ENCODE measurements around the gene SEMA6B.
A peak's percentile ranks its signal among the peaks of the same experiment; 100 is the strongest.

Gene SEMA6B

DNA sequence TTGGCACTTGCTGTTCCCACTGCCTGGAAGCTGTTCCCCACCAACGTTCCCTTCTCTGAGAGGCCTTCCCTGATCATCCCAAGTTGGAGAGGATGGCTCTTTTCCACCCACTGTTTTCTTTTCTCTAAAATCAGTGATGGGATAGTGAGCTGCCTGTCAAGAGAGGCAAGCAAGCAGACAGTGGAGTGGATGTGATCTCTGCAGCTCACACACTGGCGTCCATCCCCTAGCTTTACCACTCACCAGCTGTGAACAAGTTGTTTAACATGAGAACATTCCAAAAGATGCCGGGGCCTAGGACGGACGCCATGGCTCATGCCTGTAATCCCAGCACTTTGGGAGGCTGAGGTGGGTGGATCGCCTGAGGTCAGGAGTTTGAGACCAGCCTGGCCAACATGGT lies 28.0 kb upstream of the SEMA6B start:
- DNase-seq (ENCODE audit: low spot score) = no peak

DNA sequence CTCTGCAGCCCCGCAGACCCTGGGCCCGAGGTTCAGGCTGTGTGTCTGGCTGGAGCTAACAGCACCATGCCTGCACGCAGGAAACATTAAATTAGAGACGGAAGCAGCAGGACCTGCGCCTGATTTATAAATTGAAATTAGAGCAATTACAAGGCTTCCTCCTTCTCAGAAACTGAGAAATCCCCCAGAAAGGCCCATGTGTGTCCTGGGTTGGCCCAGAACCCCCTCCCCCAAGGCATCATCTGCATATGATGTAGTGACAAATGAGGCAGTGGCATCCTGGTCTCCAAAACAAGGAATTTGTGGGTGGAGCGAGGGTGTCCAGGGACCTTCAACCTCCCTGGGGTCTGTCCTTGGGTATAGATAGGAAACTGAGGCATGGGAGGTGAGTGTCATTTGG lies 27.2 kb upstream of the SEMA6B start:
- DNase-seq (ENCODE audit: low spot score) = no peak

DNA sequence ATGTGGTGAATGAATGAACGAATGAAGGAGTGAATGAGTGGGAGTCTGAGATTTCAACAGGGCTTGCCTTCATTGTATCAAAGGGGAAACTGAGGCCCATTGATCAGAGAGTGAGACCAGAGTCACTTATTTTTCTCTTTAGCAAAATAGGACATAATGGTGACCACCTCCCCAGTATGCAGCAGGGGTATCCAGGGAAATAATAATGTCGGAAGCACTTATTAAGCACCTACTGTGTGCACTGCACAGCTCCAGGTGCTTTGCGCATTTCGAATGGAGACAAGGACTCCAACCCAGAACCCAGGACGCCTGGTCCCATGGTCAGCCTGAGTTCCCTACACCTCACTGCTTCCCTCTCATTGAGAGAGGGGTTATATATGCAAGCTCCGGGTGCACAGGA lies 26.8 kb upstream of the SEMA6B start:
- no peak for DNase-seq (ENCODE audit: low spot score)

DNA sequence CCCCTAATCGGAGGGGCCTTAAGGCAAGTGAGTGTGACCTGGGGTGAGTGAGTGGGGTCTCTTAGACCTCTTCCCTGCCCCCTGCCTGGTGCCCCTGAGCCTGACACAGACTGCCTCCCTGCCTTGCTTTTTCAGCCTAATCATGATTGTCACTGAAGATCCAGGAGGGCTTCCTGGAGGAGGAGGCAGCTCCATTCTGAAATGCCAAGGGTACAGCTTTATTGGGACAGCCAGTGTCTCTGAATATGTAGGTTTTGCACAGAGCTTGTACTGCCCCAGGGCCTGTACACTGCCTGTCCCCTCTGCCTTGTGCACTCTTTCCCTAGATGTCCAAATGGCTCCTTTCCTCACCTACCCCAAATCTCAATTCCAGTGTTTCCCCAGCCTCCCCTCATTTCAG lies 26.1 kb upstream of the SEMA6B start:
- DNase-seq (ENCODE audit: low spot score) = no peak

DNA sequence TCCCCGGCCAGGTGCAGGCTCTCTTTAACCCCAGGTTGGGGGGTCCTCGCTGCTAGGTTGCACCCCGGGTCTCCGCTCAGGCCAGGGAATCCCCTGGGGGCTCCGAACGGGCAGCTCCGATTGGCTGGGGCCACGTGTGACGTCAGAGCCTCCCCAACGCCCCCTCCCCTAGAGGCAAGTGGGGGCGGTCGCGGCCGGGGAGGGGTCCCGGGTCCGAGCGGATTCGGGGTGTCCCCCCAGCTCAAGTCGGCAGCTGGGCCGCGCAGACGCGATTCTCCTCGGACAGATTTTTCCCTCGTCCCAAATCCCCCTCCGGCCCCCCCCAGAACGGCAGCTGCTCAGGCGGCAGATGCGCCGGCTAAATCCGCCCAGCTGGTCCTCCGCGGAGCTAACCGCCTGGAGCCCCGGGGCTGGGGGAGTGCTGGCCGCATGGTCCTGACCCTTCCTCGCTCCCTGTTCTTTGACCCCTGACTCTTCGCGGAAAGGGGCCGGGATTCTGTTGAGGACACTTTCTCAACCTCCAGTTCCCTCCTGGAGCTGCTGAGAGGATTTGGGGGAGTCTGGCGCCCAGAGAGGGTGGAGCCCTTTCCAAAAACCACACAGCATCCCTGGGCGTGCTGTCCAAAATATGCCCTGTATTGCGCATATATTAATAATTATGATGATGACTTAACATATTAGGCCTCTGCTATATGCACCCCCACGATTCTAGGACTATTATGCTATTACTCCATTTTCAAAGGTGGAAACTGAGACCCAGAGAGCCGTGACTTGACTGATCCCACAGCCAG lies 25.4 kb upstream of the SEMA6B start:
- no peak for DNase-seq (ENCODE audit: low spot score)

DNA sequence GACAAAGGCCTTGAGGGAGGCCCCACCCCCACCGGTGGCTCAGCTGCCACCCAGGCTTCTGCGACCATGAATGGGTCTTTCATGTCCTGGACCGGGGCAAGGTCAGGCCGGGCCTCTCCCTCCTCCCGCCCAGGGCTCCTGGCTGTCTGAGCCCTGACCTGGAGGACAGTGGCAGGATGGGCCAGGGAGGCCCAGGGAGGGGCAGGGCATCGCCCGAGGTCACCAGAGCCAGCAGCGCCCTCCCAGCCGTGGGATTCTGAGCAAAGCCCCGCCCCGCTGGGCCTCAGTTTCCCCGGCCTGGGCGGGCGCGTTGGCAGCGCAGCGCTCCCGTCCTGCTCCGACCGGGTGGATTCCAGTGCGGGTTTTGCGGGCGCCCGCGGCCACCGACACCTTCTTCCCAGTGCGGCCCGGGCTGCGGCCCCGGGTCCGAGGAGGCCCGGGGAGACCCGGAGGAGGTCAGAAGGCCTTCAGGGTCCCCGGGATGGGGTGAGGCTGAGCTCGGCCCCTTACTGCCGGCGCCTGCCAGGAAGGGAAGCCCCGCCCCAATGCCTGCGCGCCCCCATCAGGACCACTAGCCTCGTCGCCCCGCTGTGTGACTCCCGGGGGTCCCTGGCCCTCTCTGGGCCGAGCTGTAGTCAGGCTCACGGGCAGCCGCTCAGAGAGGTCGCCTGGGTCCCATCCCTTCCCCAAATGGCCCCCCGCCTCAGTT lies 24.6 kb upstream of the SEMA6B start:
- no peak for DNase-seq (ENCODE audit: low spot score)

DNA sequence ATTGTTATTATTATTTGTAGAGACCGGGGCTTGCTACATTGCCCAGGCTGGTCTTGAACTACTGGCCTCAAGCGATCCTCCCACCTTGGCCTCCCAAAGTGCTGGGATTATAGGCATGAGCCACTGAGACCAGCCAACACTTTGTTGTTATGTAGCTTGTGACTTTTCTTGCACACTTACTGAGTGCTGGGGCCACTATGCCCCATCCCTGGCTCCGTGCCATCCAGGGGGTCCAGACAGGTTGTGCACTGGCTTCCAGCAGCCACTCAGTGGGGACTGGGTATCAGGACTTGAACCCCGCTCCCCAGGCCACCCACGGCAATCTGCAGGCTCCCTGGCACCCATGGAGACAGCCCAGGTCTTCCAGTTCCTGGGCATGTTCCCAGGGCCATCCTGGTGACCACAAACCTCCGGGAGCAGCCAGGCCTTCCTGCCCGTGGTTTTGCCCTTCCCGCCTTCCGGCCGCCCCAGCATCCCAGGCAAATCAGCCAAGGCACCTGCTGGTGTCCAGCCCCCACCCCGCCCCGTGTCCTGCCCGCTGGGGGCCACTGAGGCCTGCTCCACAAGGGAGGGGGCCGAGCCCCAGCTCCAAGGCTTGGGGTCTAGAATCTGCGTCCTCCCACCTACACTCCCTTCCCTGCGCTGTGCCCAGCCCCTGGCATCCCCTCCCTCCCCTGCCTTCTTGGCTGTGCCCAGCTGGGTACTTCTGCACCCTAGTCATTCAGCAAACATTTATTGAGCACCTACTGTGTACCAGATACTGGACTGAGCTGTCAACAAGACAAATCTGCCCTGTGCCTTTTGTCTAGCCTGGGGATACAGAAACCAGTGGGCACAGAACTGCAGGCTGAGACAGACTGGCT lies 23.7 kb upstream of the SEMA6B start:
- DNase-seq (ENCODE audit: low spot score) = no peak

DNA sequence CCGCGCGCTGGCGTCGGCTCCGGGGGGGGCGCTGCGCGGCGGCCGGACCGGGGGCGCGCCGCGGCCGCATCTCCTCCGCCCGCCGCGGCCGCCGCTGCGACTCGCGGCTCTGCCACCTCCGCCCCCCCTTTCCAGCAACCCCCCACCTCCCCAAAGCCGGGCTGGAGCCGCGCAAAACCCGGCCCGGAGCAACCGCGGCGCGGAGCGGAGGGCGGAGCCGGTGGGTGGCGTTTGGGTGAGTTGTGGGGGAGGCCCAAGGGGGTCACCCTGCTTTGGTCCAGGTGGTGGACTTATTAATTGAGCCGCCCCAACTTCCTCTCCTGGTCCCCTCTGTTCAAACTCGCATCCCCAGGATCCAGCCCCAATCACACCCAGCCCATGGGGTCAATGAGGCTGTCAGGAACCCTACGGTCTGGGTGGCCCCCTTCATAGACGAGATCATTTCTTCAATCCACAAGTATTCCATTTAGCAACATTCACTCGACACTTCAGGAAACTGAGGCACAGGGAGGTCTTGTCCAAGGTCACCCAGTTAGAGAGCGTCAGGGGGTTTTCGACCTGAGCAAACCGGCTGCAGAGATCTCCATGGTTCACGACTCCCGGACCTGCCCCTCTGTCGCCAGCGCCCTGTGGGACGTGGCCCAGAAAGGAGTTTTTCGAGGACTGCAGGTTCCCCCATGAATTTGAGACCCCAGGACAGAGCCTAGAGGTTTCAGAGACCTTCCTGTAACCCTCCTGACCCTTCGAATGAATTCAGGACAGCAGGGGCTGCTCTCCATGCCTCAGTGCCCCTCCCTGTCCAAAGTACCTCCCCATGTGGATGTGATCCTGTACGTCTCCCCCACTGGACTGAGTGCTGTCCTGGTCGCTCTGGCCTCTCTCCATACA lies 22.4 kb upstream of the SEMA6B start:
- no peak for DNase-seq (ENCODE audit: low spot score)

DNA sequence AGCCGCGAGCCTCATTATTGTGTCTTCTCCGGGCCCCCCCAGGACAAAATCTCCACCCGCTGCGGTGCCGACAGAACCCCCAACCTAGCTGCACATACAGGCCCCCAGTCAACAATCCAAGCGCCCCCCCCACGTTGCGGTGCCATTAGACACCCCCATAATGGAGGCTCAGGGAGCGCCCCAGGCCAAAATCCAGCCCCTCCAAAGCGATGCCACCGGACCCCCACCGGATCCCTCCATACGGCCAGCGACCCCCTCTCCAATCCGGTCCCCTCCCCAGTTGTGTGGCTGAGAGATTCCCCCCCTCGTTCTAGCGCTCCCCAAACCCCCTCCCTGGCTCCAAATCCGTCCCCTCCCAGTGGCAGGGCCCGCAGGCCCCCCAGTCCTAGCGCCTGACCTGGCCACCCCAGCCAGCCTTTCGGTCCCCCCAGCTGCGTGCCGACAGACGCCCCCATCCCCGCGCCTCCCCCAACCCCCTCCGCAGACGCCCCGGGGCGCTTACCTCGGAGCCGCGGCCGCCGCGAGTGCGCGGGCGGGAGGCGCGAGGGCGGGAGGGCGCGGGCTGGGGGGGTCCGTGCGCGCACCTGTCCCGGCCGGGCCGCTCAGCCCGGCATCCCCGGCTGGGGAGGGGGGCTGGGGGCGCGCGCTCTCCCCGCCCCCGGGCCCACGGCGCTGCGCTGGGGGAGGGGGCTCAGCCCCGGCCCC lies 21.6 kb upstream of the SEMA6B start:
- no peak for DNase-seq (ENCODE audit: low spot score)

DNA sequence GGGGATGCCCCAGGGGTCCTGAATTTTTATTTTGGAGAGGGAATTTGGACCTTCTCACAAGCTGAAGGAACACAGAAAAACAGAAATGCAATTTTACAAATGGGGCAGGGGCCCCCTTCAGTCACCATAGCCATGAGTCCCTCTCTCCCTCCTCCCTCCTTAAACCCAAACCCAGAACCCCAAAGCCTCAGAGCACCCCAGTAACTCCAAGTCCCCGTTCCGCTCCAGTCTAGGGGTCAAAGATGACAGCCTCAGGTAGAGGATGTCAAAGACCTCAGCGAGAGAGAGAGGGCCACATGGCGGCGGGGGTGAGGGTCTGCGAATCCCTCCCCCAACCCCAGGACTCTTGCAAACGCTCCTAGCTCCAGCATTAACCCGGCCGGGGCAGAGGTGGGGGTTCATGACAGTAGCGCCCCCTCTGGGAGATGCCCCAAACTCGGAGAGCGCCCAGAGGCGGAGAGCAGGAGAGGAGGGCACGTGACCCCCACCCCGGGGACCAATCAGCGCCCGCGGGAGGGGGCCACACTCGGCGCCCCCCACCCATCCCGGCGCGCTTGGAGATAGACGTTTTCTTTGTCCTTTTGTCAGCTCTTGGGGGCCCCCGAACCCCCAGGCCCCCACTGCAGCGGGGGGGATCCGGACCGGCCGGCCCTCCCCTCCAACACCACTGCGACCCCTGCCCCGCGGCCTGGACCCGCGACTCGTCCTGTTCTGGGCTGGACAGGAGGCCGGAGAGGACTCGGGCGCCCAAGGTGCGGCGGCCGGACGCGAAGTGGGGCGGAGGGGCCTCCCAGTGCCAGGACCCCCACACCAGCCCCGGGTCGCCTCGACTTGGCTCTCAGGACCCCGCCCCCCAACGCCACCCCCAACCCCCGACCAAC lies 20.8 kb upstream of the SEMA6B start:
- DNase-seq (ENCODE audit: low spot score) = no peak

DNA sequence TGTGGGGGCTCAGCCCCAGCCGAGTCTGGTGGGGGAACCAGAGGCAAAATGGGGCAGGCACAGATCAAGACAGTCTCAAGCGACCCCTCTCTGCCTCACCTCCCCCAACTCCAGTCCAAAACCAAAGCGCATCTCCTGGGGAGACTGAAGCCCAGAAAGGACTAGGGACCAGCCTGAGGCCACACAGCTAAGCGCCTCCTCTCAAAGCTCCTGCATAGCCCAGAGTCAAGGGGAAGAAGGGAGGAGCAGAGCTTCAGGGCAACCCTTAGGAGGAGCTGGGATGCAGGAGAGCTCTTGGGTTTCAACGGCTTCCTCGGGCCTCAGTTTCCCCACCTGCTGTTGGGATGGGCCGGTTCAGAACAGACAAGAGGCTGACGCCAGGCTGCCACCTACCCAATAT lies 19.9 kb upstream of the SEMA6B start:
- DNase-seq (ENCODE audit: low spot score) = no peak

DNA sequence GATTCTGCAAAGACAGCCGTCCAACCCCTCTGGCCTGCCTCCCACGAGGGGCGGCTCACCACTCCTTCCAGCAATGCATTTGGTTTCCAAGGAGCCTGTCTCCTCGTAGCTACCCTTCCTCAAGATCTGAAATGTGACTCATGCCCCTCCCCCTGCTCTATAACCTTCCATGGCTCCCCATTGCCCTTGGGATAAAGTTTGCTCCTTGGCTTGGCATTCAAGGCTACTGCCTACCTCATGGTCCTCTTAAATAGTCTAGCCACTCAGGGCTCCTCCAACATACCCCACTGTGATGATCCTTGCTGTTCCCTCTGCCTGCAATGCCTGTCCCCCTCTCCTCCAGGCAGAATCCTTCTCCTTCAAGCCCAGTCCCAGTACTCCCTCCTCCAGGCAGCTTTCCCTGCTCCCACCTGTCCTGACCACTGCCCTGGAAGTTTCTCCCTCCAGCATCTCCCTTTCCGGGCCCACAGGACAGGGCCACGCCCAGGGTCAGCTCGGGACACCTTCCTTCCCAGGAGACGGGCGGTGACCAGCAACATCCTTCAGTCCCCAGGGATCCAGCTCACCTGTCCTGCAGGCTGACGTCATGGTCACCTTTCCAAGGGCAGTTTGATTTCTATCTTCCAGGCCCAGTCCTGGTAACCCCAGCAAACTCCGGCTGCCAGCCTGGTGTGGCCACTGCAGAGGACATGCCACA lies 19.2 kb upstream of the SEMA6B start:
- DNase-seq (ENCODE audit: low spot score) = no peak

DNA sequence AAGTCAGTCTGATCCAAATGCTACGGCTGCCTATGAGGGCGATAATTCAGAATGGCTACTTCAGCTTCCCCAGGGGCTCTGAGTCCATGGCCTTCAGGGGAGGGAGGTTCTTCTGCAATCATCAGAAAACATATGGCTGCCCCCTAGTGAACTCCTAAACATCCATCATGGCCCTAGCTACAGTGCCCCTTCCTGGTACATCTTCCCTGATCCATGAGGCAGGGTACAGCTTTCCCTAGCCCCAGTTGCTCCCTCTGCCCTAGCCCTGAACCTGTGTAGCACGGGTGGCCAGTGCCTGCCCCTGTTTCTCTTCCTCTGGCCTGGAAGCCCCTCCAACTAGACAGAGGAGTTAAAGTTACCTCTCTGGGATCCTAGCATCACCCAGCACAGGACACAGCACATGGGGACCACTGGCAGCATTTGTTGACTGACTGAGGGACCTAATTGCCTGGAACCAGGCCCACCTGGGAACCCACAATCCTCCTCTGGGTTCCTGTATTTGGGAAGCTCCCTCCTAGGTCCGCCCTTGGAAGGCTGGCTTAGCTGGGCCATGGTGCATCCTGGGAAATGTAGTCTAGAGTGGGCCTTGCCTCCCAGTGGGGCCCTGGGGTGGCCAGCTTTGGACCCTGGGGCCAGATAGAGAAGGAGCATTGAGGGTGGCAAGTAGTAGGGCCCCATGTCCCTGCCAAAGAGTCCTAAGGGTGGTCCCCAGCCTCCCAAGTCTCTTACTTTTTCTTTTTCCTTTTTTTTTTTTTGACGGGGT lies 17.7 kb upstream of the SEMA6B start:
- no peak for DNase-seq (ENCODE audit: low spot score)

DNA sequence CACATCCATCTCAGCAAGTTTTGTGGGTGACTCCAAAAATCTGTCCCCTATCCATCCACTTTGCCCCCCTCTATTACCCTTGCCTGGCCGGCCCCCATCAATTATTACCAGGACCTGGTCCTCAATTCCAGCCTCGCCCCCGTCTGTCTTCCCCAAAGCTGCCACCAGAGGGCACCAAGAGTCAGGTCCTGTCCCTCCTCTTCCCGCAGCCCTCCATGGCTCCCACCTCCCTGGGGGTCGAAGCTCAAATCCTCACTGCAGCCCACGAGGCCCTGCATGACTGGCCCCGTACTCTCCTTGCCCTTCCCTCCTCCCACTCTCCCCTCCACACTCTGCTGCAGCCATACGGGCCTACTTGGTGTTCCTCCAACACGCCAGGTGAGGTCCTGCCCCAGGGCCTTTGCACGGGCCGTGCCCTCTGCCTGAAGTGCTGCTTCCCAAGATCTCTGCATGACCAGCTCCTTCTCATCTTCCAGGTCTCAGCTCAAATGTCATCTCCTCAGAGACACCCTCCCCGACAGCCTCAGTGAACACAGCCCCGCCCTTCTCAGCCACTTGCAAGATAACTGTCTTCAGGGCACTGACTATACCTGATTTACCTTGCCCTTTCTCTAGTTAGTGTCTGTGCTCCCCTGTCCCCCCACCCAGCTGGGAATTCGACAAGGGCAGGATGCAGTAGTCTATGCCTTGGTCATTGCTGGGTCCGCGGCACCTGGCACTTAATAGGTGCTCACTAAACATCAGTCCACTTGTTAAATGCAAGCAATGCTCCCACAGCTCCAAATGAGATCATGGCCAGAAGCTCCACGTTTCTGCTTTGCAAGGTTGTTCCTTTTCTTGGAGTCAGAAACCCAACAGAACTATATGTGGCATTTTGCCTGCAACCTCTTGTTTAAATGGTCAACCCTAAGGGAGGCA lies 16.8 kb upstream of the SEMA6B start:
- DNase-seq (ENCODE audit: low spot score) = peak; percentile 45

DNA sequence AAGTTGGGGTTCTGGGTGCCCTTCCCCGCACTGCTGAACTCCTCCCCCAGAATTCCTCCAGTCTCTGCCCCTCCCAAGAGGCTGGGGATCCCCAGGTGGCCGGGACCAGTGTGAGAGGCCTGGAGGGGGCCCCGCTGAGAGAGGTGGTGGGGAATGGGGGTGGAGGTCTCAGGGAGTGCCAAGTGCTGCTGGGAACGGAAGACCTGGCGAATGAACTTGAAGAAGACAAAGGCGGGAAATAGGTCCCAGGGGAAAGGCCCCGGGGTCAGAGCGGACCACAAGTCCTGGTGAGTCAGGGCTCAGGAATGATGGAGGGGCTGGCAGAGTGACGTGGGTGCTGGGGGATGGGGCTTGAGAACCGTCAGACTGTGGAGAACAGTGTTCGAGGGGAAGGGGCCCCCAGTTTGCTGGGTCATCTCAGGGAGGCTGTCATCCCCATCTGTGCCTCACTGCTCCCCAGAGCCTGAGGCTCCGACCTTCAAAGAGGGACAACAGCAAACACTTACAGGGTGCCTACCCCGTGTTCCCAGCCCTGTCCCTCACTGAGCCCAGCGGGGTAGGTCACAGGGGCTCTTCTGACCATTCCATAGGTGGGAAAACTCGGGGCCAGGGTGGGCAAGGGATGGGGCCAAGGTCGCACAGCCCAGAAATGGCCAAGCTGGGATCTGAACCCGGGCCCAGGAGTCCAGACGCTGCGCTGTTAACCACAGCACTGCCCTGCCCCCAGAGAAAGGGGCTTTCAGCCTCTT lies 16.0 kb upstream of the SEMA6B start:
- no peak for DNase-seq (ENCODE audit: low spot score)

DNA sequence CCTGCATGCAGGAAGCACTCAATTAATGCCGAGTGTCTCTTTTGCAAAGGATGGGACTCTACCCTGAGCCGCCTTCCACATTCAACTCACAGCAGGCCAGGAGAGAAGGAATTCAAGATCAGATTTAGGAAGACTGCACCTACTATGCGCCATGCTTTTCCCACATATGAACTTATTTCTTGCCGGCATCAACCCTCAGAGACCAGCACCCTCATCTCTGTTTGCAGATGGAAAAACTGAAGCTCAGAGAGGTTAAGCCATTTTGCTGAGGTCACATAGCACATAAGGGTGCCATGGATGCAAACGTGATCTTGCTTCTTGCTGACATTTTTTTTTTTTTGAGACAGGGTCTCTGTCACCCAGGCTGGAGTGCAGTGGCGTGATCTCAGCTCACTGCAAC lies 14.2 kb upstream of the SEMA6B start:
- no peak for DNase-seq (ENCODE audit: low spot score)

All from Ammon's horn (tissue), 1 donor.